GM21529 (cell line): Measurements from ENCODE around the gene CDY2B.
"Not testable (repeated sequence)": the region's sequence is repeated elsewhere in the genome, so short reads cannot be mapped to it uniquely, and the experiment has no call there.

Source experiments
- ATAC-seq: cut with Tn5 transposase; IDR thresholded peaks from one replicate; pipeline ENCODE4 v1.9.1; 2021; ENCODE audit not compliant: unreplicated experiment

Gene CDY2B, protein sequence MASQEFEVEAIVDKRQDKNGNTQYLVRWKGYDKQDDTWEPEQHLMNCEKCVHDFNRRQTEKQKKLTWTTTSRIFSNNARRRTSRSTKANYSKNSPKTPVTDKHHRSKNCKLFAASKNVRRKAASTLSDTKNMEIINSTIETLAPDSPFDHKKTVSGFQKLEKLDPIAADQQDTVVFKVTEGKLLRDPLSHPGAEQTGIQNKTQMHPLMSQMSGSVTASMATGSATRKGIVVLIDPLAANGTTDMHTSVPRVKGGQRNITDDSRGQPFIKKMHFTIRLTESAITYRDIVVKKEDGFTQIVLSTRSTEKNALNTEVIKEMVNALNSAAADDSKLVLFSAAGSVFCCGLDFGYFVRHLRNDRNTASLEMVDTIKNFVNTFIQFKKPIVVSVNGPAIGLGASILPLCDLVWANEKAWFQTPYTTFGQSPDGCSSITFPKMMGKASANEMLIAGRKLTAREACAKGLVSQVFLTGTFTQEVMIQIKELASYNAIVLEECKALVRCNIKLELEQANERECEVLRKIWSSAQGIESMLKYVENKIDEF

DNA sequence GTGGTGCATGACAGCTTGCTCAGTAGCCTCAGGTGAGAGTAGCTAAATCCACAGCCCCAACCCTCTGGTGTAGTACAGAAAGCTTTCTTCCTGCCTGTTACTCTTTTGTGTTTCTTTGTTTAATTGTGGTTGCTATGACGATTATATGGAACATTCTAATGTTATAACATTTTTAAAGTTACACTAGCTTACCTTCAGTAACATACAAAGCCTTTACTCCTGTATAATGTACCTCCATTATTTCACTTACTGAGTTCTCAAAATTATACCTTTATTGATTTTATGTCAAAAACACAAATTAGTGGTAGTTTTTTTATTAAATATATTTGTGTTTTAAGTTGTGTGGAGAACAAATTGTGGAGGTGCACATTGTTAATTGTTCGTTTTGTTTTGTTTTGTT, at the start of gene CDY2B:
Gene CDY2B, minus strand, starts transcription at position 101 of the 400 bp plus-strand sequence. CDS start 328 bp downstream, outside the sequence.
- not testable (repeated sequence) for ATAC-seq

DNA sequence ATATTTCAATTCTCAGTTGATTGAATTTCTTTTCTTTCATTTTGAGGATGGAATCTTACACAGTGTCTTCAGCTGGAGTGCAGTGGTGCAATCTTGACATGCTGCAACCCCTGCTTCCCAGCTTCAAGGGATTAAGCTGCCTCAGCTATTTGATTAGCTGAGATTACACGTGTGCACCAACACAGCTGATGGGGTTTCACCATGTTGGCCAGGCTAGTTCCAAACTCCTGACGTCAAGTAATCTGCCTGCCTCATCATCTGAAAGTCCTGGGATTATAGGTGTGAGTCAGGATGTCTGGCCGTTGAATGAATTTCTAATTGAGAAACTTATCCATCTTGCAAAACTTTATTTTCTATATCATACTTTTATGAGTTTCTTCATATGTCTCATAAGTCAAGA, 28.0 kb upstream of the CDY2B start:
- not testable (repeated sequence) for ATAC-seq

DNA sequence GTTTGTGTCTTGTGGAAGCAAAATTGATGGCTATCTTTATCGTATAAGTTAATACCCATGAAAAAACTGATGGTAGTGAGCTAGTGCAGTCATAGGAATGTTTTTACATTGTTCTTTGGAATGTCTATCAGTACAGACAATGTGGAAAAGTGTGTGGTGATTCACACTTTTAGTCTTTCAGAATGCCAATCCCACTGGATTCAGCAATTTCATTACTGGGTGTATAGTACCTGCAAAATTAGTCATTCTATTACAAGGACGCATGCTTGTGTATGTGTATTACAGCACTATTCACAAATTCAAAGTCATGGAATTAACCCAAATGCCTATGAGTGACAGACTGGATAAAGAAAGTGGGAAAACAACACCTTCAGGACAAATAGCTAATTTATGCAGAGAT, 27.3 kb upstream of the CDY2B start:
- ATAC-seq = not testable (repeated sequence)

DNA sequence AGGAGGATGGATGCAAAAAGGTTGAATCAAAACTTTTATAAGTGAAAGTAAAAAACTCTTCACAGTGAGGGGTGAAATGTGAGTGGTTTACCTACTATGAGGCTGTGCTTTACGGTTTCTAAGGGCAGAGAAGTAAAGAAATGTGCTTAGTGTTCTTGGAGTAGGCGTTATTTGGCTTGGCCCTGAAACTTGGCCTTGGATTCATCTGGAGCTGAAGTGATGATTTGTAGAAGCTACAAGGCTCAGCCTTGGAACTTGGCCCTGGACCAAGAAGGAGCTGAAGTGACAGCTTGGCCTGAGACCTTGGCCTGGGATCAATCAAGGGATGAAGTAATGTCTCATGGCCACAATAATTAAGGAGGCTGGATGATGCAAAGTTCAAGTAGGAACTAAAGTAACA, 1.7 kb upstream of the CDY2B start:
- not testable (repeated sequence) for ATAC-seq

DNA sequence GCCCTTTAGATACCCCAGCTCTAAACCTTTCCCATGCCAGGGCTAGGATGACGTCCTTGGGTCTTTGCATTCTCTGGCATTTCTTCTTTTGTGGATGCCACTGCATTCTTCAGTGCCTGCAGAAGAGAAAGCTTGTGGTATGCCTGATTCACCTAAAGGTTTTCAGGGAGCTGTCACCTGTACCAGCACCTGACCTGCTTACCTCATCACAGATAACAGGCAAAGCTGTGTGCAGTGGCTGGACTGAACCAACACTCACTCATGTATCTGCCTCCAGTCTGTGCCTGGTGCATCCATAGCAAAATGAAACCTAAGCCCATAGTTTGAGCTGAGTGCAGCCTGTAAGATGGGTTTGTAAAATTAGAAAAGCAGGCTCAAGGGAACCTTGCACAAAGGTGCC, 3.3 kb downstream of the CDY2B start:
- not testable (repeated sequence) for ATAC-seq

DNA sequence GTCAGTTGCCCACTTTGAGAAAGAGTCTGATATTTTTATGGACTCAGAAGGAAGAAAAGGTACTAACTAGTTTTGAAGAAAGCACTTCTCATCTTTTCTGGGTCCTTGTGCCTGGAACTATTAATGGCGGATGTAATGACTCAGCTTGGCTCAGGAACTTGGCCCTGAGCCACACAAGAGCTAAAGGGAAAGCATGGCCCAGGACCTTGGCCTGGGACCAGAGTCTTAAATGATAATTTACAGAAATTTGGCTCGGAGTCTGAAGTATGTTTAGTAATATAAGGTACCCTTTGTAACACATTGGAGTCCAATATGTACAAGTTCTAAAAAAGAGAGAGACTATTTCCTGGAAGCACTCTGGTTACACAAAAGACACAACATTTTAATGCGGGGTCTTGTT, 4.6 kb downstream of the CDY2B start:
- not testable (repeated sequence) for ATAC-seq

DNA sequence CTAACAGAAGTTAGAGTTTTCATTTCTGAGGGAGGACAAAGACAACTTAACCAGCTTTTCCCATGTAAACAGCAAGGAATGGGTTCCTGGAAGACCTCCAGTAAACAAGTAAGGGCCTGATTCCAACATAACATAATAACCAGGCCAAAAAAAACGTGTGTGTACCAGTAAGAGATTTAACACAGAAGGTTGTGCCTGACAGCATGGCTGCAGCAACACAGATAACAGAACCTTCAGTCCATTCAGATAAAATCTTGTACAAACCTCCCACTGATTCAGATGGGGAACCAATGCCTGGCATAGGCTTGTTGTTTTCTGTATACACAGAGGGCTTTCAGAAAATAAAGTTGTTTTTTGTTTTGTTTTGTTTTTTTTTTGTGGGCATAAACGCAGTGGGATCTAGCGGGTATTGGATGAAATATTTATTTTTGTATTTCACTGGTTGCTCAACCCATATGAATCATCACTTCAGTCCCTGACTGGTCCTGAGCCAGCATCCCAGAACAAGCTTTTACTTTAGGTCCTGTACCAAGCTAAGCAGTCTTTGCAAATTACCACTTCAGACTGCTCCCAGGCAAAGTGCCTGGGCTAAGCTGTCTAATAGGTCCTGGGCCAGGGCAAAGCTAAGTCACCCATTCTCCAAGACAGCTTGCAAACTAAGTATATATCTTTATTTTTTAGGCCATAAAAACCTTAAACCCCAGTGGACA, 8.7 kb downstream of the CDY2B start:
- not testable (repeated sequence) for ATAC-seq

DNA sequence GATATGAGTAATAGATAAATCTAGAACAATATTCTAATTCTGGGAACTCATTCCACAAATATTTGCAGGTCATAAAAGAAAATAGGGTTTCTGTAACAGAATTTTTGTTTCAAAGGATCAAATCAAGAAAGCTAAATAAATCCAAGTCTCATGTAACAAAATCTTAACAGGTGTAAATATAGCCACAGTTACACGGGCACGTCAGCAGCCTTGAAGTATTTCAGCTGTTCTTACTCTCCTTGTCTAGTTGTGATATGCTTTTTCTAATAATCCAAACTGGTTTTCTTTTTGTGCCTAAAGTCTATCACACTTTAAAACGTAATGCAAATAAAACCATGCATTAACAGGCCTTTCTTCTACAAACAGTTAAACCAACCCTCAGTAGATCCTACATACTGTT, 9.3 kb downstream of the CDY2B start:
- not testable (repeated sequence) for ATAC-seq

DNA sequence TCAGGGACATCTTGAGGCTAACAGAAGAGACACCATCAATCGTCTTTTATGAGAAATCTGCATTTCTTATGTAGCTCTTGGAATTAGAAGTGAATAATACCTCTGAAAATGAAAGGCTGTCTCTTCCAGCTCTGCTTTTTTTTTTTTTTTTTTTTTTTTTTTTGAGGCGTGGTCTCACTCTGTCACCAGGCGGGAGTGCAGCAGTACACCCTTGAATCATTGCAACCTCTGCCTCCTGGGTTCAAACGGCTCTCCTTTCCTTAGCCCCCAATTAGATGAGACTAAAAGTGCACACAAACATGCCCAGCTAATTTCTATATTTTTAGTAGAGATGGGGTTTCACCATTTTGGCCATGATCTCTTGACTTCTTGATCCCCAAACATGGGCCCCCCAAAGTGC, 12.2 kb downstream of the CDY2B start:
- ATAC-seq = not testable (repeated sequence)

DNA sequence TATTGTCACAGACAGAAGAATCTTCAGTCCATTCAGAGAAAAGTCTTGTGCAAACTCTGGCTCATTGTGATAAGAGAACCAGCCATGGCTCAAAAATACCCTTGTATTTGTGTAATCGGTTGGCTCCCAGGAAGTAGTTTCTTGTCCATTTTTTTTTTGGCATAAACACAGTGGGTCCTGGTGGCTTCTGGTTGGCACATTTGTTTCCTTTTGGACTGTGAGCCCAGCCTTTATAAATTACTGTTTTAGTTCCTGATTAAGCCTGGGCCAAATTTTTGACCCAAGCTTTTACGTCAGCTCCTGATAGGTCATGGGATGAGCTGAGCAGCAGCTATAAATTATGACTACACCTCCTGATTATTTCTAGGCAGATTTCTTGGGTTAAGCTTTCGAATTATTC, 19.4 kb downstream of the CDY2B start:
- ATAC-seq = not testable (repeated sequence)

DNA sequence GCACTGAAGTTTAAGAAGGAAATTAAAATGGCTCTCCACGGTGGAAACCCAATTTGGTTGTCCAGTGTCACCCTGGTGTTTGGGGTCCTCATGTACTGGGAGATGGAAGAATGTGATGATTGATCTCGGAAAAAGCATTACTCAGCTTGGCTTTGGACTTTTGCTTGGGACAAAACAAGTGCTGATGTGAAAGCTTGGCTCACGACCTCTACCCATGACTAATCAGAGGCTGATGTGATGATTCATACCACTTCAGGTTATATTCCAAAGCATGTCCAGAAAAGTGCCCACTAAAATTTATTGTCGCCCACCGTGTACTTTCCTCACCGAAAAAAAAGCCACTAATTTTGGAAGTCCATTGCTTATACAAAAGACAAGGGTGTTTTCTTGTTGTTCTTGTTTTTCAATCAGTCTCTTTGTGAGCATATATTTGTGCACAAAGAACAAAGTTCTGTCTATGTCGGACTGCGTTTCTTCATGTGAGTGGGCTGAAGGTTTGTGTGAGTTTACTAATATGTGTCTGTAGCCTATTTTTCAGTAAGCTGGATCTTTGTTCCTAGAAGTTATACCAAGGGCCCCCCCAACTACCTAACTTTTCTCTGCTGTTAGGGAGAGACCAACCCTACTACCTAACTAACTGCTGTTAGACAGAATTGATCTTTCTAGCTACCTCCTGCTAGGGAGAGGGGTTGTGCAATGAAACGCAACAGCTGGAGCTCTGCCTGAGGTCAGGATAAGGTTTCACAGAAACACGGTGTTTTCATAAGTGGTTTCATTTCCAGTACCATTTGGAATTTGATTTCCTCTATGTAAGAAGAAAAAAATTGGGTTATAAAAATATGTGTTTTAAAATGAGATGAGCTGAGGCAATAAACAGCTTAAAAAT, 22.8 kb downstream of the CDY2B start:
- not testable (repeated sequence) for ATAC-seq

DNA sequence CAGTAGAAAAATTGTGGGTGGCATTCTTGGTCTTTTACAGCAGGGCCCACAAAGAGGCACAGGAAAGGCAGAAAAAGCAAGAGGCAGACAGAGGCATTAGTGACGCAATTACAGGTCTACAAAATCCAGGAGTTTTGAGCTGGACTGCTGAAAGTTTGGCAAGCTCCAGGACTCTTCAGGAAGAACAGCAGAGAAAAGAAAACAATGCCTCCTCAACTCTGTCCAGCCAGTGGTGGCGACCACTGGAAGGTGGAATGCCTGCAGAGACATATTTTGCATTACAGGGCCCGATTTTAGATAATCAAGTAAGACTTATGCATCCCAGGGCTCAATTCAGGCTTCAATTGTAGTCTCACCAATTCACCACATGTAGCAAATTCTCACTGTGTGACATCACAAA, 23.5 kb downstream of the CDY2B start:
- ATAC-seq = not testable (repeated sequence)

DNA sequence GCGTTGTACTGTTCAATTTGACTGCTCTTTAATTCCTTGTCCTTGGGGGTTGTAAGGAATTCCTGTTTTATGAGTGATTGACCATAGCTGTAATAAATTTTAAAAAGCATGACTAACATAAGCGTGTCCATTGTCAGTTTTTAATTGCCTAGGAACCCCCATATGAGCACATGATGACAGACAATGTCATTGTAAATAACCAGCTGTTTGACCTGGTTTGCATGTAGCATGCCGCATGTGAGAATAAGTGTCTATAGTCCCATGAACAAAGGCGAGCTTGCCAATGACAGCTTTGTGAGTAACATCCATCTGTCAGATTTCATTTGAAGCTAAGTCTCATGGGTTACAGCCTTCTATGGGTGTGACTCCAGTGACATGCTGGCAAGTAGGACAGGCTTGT, 30.9 kb downstream of the CDY2B start:
- ATAC-seq = not testable (repeated sequence)

DNA sequence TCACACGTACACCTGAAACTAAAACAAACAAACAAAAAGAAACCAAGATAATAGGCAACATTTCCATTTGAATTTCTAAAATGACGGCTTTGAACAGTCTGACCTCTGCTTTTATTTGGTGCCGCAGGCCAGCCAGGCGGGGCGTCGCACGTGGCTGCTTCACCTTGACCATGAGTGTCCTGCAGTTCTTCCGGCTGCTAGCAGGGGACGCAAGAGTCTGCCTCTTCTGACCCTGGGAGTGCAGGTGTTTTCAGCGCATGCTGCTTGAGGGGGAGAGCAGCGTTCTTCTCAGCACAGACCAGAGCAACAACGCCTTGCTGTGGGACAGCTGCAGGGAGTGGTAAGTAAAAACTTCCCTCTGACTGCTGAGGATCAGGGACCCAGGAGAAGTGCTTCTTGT, 47.9 kb downstream of the CDY2B start:
- not testable (repeated sequence) for ATAC-seq
